HG02870 (cell line): Measurements from ENCODE around the gene POMT1.
"Not testable (repeated sequence)": the region's sequence is repeated elsewhere in the genome, so short reads cannot be mapped to it uniquely, and the experiment has no call there.

Experiments used
- ATAC-seq: cut with Tn5 transposase; IDR thresholded peaks from one replicate; pipeline ENCODE4 v1.9.1; 2021; ENCODE audit warnings: mild to moderate bottlenecking, moderate library complexity; ENCODE audit not compliant: unreplicated experiment

The POMT1 gene, protein sequence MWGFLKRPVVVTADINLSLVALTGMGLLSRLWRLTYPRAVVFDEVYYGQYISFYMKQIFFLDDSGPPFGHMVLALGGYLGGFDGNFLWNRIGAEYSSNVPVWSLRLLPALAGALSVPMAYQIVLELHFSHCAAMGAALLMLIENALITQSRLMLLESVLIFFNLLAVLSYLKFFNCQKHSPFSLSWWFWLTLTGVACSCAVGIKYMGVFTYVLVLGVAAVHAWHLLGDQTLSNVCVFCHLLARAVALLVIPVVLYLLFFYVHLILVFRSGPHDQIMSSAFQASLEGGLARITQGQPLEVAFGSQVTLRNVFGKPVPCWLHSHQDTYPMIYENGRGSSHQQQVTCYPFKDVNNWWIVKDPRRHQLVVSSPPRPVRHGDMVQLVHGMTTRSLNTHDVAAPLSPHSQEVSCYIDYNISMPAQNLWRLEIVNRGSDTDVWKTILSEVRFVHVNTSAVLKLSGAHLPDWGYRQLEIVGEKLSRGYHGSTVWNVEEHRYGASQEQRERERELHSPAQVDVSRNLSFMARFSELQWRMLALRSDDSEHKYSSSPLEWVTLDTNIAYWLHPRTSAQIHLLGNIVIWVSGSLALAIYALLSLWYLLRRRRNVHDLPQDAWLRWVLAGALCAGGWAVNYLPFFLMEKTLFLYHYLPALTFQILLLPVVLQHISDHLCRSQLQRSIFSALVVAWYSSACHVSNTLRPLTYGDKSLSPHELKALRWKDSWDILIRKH

DNA sequence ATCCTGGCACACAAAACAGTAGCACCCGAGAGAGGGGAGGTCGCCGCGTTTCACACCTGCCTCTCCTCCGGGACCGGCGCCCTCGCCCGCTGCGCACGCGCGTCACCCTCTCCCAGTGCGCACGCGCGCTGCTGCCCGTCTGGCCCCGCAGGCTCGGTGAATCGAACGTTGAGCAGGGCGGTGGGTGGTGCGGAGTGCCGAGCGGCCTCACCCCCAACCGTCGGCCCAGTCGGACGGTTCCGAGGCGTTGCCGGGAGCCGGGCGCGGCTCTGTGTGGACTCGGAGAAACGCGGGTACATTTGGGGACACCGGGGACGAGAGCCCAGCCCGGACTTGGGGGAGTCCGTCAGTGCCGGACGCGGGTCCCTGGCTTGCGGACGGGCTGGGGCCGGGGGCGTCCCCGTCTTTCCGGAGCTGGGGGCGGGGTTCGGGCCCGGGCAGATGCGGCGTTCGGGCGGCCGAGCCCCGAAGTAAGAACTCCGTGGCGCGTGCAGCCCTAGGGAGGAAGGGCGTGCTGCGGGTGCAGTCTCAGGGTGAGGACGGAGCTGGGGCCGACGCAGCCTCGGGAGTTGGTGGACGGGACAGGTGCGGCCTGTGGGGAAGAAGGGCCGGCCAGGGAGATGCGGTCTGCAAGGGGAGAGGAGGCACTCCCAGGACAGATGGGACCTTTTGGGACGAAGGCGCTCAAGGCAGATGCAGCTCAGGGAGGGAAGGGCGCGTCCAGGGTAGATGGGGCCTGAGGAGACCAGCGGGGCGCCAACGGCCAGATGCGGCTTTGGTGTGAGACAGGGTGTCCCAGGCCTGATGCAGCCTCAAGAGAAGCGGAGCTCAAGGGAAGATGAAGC is at the start of gene POMT1:
Gene POMT1 (plus strand): TSS at position 138 of the 845 bp plus-strand sequence. CDS start 1,301 bp downstream, outside the sequence.
- peak; percentile 81 for ATAC-seq

DNA sequence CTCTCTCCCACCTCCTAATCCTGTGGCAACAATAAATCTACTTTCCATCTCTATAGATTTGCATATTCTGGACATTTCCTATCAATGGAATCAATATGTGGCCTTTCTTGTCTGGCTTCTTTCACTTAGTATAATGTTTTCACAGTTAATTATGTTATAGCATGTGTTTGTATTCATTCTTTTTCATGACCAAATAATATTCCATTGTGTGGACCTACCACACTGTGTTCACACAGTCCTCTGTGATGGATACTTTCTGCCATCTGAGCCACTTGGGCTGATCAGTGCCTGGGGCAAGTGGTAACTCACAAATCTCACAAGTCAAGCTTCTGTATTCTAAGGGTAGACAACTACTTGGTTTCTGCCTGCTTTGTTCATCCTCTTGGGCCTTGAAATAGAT is 48.7 kb upstream of the POMT1 start:
- no peak for ATAC-seq

DNA sequence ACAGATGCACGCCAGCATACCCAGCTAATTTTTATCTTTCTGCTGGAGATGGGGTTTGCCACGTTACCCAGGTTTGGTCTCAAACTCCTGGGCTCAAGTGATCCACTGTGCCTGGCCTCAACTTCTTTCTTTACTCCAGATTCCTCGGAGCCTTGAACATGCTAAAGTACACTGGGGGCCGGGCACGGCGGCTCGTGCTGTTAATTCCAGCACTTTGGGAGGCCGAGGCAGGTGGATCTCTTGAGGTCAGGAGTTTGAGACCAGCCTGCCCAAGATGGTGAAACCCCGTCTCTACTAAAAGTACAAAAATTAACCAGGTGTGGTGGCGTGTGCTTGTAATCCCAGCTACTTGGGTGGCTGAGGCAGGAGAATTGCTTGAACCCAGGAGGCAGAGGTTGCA is 47.1 kb upstream of the POMT1 start:
- not testable (repeated sequence) for ATAC-seq

DNA sequence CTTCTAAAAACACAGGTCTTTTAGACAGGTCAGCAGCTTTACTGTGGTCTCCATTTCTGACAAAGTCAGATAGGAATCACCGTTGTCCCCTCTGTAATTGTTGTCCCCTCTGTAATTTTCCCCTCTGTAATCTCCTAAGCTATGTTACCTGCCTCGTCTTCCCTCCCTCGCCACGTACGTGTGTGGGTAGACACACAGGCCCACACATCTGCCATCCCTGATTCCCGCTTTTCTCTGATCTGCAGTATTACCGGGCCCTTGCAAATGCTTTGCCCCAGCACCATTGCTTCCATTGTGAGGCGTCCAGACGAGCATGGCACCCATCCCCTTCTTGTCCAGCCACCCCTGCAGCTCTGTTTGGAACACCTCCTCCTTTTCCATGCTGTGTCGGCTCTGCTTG is 45.0 kb upstream of the POMT1 start:
- no peak for ATAC-seq

DNA sequence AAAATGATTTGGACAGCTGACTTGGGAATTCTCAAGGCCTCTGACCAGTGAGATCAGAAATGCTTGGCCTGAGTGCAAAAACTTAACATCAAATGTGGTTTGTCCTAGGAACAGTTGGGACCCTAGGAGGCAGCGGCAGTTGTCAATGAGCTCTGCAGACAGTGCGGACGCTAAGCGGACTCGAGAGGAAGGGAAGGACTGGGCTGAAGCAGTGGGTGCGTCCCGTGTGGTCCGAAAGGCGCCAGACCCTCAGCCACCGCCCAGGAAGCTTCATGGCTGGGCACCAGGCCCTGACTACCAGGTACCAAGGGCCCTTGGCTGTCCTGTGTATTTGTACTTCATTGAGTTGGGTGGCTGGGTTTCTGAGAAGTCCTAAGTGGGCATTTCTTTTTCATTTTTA is 43.7 kb upstream of the POMT1 start:
- no peak for ATAC-seq

DNA sequence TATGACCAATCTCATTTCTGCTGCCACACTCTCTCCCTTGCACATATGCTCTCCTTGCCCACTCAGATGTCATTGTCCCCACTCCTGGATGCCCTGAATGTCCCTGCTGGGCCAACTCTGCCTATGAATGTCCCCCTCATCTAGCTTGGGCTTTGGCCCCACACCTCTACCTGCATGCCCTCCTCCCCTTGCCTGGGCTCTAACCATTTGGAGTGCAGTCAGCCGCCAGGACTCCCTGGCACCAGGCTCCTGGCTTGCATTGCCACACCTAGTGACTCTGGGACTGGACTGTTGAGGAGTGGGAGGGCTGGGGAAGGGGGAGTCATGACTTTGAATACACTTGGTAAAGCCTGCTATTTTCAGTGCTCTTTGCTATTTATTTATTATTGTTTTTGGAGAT is 41.6 kb upstream of the POMT1 start:
- no peak for ATAC-seq

DNA sequence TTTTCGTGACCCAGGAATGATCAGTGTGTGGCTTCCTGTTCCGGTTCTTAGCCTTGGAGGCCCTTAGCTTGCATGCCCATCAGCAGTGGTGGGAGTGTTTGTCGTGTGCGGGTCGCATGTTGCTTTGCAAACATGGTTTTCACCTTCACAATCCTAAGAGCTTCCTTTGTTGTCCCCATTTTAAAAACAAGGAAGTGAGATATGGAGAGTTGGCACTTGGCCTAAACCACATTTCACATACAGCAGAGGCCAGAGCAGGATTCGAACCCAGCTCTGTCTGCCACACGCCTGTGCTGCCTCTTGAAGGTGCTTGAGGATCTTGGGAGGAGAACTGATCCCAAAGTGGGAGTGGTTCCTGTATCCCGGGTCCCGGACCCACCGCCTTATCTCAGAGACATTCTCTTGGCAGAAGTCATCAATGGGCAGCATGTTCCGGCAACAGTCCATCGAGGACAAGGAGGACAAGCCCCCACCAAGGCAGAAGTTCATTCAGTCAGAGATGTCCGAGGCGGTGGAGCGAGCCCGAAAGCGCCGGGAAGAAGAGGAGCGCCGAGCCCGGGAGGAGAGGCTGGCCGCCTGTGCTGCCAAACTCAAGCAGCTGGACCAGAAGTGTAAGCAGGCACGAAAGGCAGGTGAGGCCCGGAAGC is 38.2 kb upstream of the POMT1 start:
- ATAC-seq = no peak

DNA sequence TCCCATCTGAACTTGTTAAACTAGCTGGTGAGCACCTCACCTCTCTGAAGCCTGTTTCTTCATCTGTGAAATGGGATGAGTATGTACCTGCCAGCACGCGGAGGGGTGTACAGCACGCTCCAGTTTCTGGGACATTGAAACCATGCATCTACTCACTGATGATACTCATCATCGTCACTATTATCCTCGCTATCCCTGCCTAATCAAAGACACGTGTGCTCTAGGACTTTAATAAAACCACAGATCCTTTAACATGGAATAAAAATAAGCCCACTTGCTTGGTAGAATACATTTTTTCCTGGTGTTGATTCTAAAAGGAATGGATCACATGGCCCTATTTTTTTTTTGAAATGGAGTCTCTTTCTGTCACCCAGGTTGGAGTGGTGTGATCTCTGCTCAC is 37.3 kb upstream of the POMT1 start:
- no peak for ATAC-seq

DNA sequence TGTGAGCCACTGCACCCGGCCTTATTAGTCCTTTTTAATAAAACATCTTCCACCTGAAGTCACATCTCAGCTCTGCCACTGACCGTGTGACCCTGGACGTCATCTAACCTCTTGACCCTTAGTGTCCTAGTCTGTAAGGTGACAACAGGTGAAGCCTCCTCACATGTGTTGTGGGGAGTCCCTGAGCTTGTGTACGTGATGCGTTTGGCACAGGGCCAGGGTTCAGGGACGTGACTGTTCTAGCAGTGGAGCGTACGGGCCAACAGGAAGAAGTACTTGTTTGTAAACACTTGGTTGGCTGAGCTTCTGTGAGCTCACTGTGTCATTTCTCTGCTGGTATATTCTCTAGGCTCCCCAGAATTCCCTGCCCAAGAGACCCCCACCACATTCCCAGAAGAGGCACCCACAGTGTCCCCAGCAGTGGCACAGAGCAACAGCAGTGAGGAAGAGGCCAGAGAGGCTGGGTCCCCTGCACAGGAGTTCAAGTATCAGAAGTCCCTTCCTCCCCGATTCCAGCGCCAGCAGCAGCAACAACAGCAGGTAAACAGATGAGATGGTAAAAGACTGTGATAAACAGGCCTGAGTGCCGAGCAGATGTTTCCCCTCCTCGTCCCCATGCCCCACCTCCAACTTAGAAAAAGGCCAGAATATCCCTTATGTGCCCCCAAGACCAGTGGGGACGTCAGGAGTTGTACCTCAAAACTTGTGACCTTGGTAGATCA is 35.3 kb upstream of the POMT1 start:
- no peak for ATAC-seq

DNA sequence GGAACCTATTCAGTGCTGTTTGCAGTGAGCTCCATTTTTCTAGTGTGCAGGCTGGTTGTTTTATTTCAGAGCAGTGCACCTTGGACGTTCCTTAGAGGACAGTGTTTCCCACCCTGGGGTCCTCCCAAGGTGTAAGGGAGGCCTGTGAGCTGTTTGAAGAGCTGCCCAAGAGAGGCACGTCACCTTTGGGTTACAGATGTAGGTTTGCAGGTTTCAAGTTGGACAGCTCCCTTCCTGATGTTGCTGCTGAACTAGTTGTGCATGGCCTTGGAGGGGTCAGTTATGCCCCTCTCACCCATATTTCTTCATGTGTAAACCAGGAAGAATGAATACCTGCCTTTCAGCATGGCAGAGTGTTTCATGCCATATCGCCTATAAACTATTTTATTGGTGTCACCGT is 34.7 kb upstream of the POMT1 start:
- ATAC-seq = no peak

DNA sequence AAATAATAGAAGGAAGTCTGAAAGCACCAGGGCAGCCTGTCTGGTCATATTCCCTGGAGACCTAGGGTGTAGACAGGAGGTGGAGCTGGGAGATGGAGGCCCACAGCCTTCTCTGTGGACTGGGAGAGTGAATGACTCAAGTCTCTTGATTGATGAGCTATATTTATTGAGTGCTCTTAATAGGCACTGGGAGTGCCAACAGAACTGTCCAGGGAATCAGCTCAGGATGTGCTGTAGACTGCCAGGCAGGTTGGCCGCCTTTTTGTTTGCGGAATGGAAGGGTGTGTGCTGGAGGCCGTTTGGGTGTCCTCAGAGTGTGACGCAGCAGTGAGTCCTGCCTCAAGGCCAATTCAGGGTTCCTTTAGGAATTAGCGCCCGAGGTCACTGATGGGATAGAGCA is 33.4 kb upstream of the POMT1 start:
- no peak for ATAC-seq

DNA sequence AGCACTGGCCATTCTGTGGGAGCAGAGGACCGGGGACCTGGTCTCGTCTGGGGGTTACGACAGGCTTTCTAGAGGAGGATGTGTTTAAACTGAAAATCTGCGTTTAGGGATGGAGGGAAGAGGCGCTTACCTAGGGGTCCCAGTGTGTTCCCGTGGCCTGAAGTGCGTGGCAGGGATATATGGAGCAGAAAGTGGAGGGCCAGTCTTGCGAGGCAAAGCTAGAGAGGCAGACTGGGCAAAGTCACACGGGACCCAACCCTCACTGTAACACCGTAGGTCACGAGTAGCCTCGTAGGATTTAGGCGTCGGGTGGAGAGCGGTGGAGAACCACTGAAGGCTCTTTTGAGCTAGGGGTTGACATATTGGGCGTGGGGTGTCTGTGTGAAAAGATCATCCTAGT is 32.8 kb upstream of the POMT1 start:
- no peak for ATAC-seq

DNA sequence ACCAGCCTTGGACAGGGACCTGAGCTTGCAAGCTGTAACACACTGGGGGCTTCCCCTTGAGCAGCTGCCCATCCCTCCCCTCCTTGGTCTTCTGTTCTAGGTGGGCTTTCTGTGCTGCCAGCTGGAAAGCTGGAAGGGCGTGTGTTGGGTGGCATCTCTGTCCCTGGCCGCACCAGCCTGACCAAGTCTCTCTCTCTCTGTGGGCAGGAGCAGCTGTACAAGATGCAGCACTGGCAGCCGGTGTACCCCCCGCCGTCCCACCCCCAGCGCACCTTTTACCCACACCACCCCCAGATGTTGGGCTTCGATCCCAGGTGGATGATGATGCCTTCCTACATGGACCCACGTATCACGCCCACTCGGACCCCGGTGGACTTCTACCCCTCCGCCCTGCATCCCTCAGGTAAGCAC is 32.1 kb upstream of the POMT1 start:
- no peak for ATAC-seq

DNA sequence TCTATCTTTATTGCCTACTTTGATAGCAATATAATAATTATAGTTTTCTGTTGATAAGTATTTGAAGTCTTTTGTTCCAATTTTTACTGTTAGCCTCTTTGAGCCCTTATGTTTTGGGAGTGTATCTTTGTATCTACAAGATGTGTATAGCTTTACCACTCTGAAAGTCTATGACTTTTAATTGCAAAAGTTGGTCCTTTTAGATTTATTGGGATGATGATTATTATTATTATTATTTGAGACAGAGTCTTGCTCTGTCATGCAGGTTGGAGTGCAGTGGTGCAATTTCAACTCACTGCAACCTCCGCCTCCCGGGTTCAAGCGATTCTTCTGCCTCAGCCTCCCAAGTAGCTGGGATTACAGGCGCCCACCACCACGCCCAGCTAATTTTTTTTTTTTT is 30.6 kb upstream of the POMT1 start:
- ATAC-seq = not testable (repeated sequence)

DNA sequence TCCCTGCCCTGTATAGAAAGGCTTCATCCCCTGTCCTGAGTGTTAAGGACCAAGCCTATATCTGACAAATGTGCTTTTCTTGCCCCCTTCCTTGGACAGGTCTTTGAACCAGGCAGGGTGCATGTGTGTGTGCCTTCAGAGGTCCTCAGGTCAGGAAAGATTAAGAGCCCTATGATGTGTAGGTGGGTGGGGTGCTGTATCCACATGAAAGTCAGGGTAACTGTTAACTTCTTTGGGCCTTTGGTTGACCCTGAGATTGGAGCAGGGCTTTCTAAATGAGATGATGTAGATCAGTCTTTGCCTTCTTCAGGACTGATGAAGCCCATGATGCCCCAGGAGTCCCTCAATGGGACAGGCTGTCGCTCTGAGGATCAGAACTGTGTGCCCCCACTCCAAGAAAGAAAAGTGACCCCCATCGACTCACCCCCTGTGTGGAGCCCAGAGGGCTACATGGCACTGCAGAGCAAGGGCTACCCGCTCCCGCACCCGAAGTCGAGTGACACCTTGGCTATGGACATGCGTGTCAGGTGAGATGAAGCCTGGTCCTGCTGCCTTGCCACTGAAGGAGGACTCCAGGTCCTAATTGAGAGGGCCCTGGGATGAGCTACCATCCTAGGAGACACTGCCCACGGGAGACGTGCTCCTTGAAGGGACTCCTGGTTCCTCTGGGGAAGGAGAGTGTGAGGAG is 29.4 kb upstream of the POMT1 start:
- ATAC-seq = no peak

DNA sequence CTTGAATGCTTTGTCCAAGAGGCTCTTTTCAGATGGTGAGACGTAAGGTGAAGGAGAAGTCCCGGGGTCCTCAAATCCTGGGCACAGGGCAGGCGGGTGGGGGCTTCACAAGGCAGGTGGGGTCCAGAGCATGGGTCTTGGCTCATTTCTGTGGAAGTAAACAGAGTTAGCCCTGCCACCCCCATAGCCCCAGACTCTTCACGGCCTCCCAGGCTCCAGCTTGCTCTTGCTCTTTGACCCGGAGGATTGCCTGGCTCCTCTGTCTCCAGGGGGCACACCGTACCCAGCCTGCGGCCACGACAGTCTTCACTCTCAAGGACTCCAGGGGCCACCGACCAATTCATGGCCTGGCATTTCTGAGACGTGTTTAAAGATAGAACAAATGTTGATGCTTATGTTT is 28.8 kb upstream of the POMT1 start:
- ATAC-seq = no peak

DNA sequence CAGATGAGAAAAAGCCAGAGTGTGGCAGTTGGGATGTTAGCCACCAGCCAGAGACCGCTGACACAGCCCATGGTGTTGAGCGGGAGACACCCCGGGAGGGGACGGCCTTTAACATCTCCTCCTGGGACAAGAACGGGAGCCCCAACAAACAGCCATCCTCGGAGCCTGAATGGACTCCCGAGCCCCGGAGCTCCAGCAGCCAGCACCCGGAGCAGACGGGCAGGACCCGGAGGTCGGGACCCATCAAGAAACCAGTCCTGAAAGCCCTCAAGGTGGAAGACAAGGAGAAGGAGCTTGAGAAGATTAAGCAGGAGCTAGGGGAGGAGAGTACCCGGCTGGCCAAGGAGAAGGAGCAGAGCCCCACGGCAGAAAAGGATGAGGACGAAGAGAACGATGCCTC is 28.0 kb upstream of the POMT1 start:
- no peak for ATAC-seq

DNA sequence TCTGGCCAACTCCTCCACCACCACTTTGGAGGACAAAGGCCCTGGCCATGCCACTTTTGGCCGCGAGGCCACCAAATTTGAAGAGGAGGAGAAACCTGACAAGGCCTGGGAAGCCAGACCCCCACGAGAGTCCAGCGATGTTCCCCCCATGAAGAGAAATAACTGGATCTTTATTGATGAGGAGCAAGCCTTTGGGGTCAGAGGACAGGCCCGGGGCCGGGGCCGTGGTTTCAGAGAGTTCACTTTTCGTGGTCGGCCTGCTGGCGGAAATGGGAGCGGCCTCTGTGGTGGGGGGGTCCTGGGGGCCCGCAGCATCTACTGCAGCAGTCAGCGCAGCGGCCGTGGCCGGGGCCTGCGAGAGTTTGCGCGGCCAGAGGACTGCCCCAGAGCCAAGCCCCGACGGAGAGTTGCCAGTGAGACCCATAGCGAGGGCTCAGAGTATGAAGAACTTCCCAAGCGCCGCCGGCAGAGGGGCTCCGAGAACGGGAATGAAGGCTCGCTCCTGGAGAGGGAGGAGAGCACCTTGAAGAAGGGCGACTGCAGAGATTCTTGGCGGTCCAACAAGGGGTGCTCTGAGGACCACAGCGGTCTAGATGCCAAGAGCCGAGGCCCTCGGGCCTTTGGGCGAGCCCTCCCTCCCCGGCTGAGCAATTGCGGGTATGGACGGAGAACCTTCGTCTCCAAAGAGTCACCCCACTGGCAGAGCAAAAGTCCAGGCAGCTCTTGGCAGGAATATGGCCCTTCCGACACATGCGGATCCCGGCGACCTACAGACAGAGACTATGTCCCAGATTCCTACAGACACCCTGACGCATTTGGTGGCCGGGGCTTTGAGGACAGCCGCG is 27.4 kb upstream of the POMT1 start:
- ATAC-seq = no peak
